ENCODE data around the gene TPI1. TPM values are rescaled to one million over a fixed set of nuclear protein-coding genes. Genes with fewer than 3 reads are reported as not detected.

Gene TPI1
- total RNA-seq, 1 experiment from 2014 or later: 675 TPM

DNA sequence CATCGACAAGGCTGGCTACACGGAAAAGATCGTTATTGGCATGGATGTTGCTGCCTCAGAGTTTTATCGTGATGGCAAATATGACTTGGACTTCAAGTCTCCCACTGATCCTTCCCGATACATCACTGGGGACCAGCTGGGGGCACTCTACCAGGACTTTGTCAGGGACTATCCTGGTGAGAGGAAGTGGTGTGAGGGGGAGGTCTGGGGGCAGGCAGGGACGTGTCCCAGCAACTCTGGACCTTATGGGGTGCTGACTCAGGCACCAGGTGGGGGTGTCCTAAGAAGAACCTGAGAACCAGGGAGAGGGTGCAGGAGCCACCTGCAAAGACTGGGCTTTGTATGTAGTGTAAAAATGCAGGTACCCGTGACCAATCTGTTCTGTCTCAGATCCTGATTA, 52.3 kb downstream of the TPI1 start:
- DNase-seq (ENCODE audit: low spot score): no peak

Other genes with a start within 250 kb of the TPI1 start
- gene LPAR5, start 231.6 kb upstream of the TPI1 start, total RNA-seq (2014; rRNA removed; shearing (Covaris generic)): 2.5 TPM in 2 replicates
- gene ACRBP, start 220.1 kb upstream of the TPI1 start, total RNA-seq (2014; rRNA removed; shearing (Covaris generic)): 0.65 TPM in 1 of 2 replicates, not detected in the other
- gene ING4, start 204.4 kb upstream of the TPI1 start, total RNA-seq (2014; rRNA removed; shearing (Covaris generic)): 23.7 and 27.4 TPM in 2 replicates
- 6.4 and 9.2 TPM in 2 replicates for gene ZNF384, start 178.2 kb upstream of the TPI1 start, total RNA-seq (2014; rRNA removed; shearing (Covaris generic))
- 0.24 and 2.3 TPM in 2 replicates for gene PIANP, start 166.7 kb upstream of the TPI1 start, total RNA-seq (2014; rRNA removed; shearing (Covaris generic))
- 40.7 and 45.7 TPM in 2 replicates for gene COPS7A, start 143.5 kb upstream of the TPI1 start, total RNA-seq (2014; rRNA removed; shearing (Covaris generic))
- 168 and 187 TPM in 2 replicates for gene MLF2, start 114.4 kb upstream of the TPI1 start, total RNA-seq (2014; rRNA removed; shearing (Covaris generic))
- gene PTMS, start 101.2 kb upstream of the TPI1 start, total RNA-seq (2014; rRNA removed; shearing (Covaris generic)): 86.8 and 166 TPM in 2 replicates
- not detected in 2 replicates for gene LAG3, start 95.0 kb upstream of the TPI1 start, total RNA-seq (2014; rRNA removed; shearing (Covaris generic))
- gene CD4, start 78.0 kb upstream of the TPI1 start, total RNA-seq (2014; rRNA removed; shearing (Covaris generic)): not detected in 2 replicates
- 5.3 and 12.3 TPM in 2 replicates for gene GPR162, start 45.7 kb upstream of the TPI1 start, total RNA-seq (2014; rRNA removed; shearing (Covaris generic))
- gene P3H3, start 39.1 kb upstream of the TPI1 start, total RNA-seq (2014; rRNA removed; shearing (Covaris generic)): 6.9 and 7.4 TPM in 2 replicates
- 0.19 and 5.1 TPM in 2 replicates for gene GNB3, start 26.6 kb upstream of the TPI1 start, total RNA-seq (2014; rRNA removed; shearing (Covaris generic))
- 30.8 and 52.8 TPM in 2 replicates for gene CDCA3, start 16.2 kb upstream of the TPI1 start, total RNA-seq (2014; rRNA removed; shearing (Covaris generic))
- gene USP5, start 15.4 kb upstream of the TPI1 start, total RNA-seq (2014; rRNA removed; shearing (Covaris generic)): 87.3 and 104 TPM in 2 replicates
- gene SPSB2, start 5.8 kb downstream of the TPI1 start, total RNA-seq (2014; rRNA removed; shearing (Covaris generic)): 7.9 and 10.2 TPM in 2 replicates
- 8.3 and 14.4 TPM in 2 replicates for gene LRRC23, start 37.3 kb downstream of the TPI1 start, total RNA-seq (2014; rRNA removed; shearing (Covaris generic))
- gene ENO2, start 47.0 kb downstream of the TPI1 start, total RNA-seq (2014; rRNA removed; shearing (Covaris generic)): 21.5 and 24.7 TPM in 2 replicates
- gene ATN1, start 60.4 kb downstream of the TPI1 start, total RNA-seq (2014; rRNA removed; shearing (Covaris generic)): 3.1 and 6.6 TPM in 2 replicates
- gene RNU7-1, start 76.3 kb downstream of the TPI1 start, total RNA-seq (2014; rRNA removed; shearing (Covaris generic)): not detected in 2 replicates
- gene C12orf57, start 76.5 kb downstream of the TPI1 start, total RNA-seq (2014; rRNA removed; shearing (Covaris generic)): 1.8 TPM in 1 of 2 replicates, not detected in the other
- 0.31 and 0.48 TPM in 2 replicates for gene PTPN6, start 83.8 kb downstream of the TPI1 start, total RNA-seq (2014; rRNA removed; shearing (Covaris generic))
- gene PHB2, start 103.1 kb downstream of the TPI1 start, total RNA-seq (2014; rRNA removed; shearing (Covaris generic)): 172 and 183 TPM in 2 replicates
- gene EMG1, start 103.4 kb downstream of the TPI1 start, total RNA-seq (2014; rRNA removed; shearing (Covaris generic)): 42.6 and 50.5 TPM in 2 replicates
- 9.2 and 14.7 TPM in 2 replicates for gene LPCAT3, start 150.9 kb downstream of the TPI1 start, total RNA-seq (2014; rRNA removed; shearing (Covaris generic))
- gene C1S, start 193.2 kb downstream of the TPI1 start, total RNA-seq (2014; rRNA removed; shearing (Covaris generic)): 20.3 and 39.8 TPM in 2 replicates
- 10.7 and 16.0 TPM in 2 replicates for gene C1R, start 224.9 kb downstream of the TPI1 start, total RNA-seq (2014; rRNA removed; shearing (Covaris generic))
- gene C1RL, start 241.7 kb downstream of the TPI1 start, total RNA-seq (2014; rRNA removed; shearing (Covaris generic)): 5.8 and 11.0 TPM in 2 replicates